Measurements from ENCODE around the gene SLC11A1.

SLC11A1 gene

GRCh38 chr2:218367415-218368149 is 14.5 kb upstream of the SLC11A1 start:
- DNase-seq (ENCODE audit: low read depth in 2 of 2), result no peak

- DNase-seq (ENCODE audit: low read depth in 2 of 2), result no peak
These were observed 13.9 kb upstream of the SLC11A1 start for GRCh38 chr2:218368150-218368528.

- no peak for DNase-seq (ENCODE audit: low read depth in 2 of 2)
These were observed 13.4 kb upstream of the SLC11A1 start for GRCh38 chr2:218368621-218369153.

- DNase-seq (ENCODE audit: low read depth in 2 of 2), result no peak
These were observed 12.7 kb upstream of the SLC11A1 start for GRCh38 chr2:218369330-218369729.

GRCh38 chr2:218370410-218371063 is 11.5 kb upstream of the SLC11A1 start:
- DNase-seq (ENCODE audit: low read depth in 2 of 2), result no peak

- no peak for DNase-seq (ENCODE audit: low read depth in 2 of 2)
These were observed 10.1 kb upstream of the SLC11A1 start for GRCh38 chr2:218371983-218372350.

- no peak for DNase-seq (ENCODE audit: low read depth in 2 of 2)
These were observed 7.3 kb upstream of the SLC11A1 start for GRCh38 chr2:218374795-218375194.

- DNase-seq (ENCODE audit: low read depth in 2 of 2), result peak; percentile 70 to 71
These were observed 6.9 kb upstream of the SLC11A1 start for GRCh38 chr2:218375212-218375611.

GRCh38 chr2:218378053-218378452 is 4.0 kb upstream of the SLC11A1 start:
- DNase-seq (ENCODE audit: low read depth in 2 of 2), result no peak

- DNase-seq (ENCODE audit: low read depth in 2 of 2), result no peak
These were observed 712 bp downstream of the SLC11A1 start for GRCh38 chr2:218382785-218383184.

GRCh38 chr2:218383892-218384519 is 1.9 kb downstream of the SLC11A1 start:
- no peak for DNase-seq (ENCODE audit: low read depth in 2 of 2)

- no peak for DNase-seq (ENCODE audit: low read depth in 2 of 2)
These were observed 2.9 kb downstream of the SLC11A1 start for GRCh38 chr2:218384975-218385374.

- no peak for DNase-seq (ENCODE audit: low read depth in 2 of 2)
These were observed 4.7 kb downstream of the SLC11A1 start for GRCh38 chr2:218386505-218387368.

GRCh38 chr2:218387369-218388194 is 5.5 kb downstream of the SLC11A1 start:
- DNase-seq (ENCODE audit: low read depth in 2 of 2), result no peak

GRCh38 chr2:218389333-218390150 is 7.5 kb downstream of the SLC11A1 start:
- DNase-seq (ENCODE audit: low read depth in 2 of 2), result no peak

GRCh38 chr2:218391202-218391601 is 9.1 kb downstream of the SLC11A1 start:
- DNase-seq (ENCODE audit: low read depth in 2 of 2), result no peak

GRCh38 chr2:218392459-218392858 is 10.4 kb downstream of the SLC11A1 start:
- DNase-seq (ENCODE audit: low read depth in 2 of 2), result no peak

- no peak for DNase-seq (ENCODE audit: low read depth in 2 of 2)
These were observed 10.9 kb downstream of the SLC11A1 start for GRCh38 chr2:218392891-218393462.

GRCh38 chr2:218393750-218394290 is 11.7 kb downstream of the SLC11A1 start:
- DNase-seq (ENCODE audit: low read depth in 2 of 2), result no peak
